ENCODE data around the gene SRGAP2B.
"Not testable (repeated sequence)": the region's sequence is repeated elsewhere in the genome, so short reads cannot be mapped to it uniquely, and the experiment has no call there.

GRCh38 chr1:144883022-144883421 lies 212.1 kb downstream of the SRGAP2B start:
- TF ChIP-seq, protein P1, sequence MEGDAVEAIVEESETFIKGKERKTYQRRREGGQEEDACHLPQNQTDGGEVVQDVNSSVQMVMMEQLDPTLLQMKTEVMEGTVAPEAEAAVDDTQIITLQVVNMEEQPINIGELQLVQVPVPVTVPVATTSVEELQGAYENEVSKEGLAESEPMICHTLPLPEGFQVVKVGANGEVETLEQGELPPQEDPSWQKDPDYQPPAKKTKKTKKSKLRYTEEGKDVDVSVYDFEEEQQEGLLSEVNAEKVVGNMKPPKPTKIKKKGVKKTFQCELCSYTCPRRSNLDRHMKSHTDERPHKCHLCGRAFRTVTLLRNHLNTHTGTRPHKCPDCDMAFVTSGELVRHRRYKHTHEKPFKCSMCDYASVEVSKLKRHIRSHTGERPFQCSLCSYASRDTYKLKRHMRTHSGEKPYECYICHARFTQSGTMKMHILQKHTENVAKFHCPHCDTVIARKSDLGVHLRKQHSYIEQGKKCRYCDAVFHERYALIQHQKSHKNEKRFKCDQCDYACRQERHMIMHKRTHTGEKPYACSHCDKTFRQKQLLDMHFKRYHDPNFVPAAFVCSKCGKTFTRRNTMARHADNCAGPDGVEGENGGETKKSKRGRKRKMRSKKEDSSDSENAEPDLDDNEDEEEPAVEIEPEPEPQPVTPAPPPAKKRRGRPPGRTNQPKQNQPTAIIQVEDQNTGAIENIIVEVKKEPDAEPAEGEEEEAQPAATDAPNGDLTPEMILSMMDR (tag by site-specific recombination; IDR thresholded peaks at IDR 0.05), result not testable (repeated sequence)
- TF ChIP-seq ZBTB7A (tag by site-specific recombination; IDR thresholded peaks at IDR 0.05; ENCODE audit: low read depth), result not testable (repeated sequence)

Measured in HEK293 (cell line).